Endodermal cell (in vitro differentiated cells): ENCODE measurements around the gene TIPARP. TPM values are rescaled to one million over a fixed set of nuclear protein-coding genes. Genes with fewer than 3 reads are reported as not detected.

Experiments used
- DNase-seq: peaks from one replicate; pipeline ENCODE4 v3.0.0-alpha.2; 2017
- H3K27ac ChIP-seq: 2 replicates; pipeline ENCODE4 v1.5.1; 2013; ENCODE audit warnings: mild to moderate bottlenecking, low read depth, low read length, moderate library complexity
- H3K27me3 ChIP-seq: 2 replicates; pipeline ENCODE4 v1.6.1; 2013; ENCODE audit warnings: mild to moderate bottlenecking, low read length, moderate library complexity; ENCODE audit not compliant: insufficient read depth, control insufficient read depth, poor library complexity, severe bottlenecking
- H3K36me3 ChIP-seq: 2 replicates; pipeline ENCODE4 v1.7.0; 2013; ENCODE audit warnings: mild to moderate bottlenecking, low read length, moderate library complexity; ENCODE audit not compliant: control insufficient read depth, insufficient read depth
- H3K4me1 ChIP-seq: one replicate; pipeline ENCODE4 v1.7.0; 2013; ENCODE audit warnings: low read length; ENCODE audit not compliant: control insufficient read depth, insufficient read depth
- H3K4me3 ChIP-seq: 2 replicates; pipeline ENCODE4 v1.5.1; 2013; ENCODE audit warnings: mild to moderate bottlenecking, low read length, moderate library complexity
- H3K9ac ChIP-seq: 2 replicates; pipeline ENCODE4 v1.6.1; 2013; ENCODE audit warnings: mild to moderate bottlenecking, low read length, moderate library complexity; ENCODE audit not compliant: poor library complexity, severe bottlenecking; ENCODE audit errors: extremely low read depth
- H3K9me3 ChIP-seq: 2 replicates; pipeline ENCODE4 v1.6.1; 2013; ENCODE audit warnings: mild to moderate bottlenecking, low read length, moderate library complexity; ENCODE audit not compliant: control insufficient read depth
- H3K27ac Mint-ChIP-seq: 2 replicates; pipeline ENCODE4 v1.8.0; 2020; ENCODE audit warnings: mixed read lengths
- H3K27me3 Mint-ChIP-seq: 2 replicates; pipeline ENCODE4 v1.8.0; 2021; ENCODE audit warnings: mild to moderate bottlenecking, mixed read lengths; ENCODE audit not compliant: insufficient read depth
- H3K36me3 Mint-ChIP-seq: 2 replicates; pipeline ENCODE4 v1.8.0; 2020; ENCODE audit warnings: low read depth, mixed read lengths
- H3K4me1 Mint-ChIP-seq: 2 replicates; pipeline ENCODE4 v1.8.0; 2020; ENCODE audit warnings: mixed read lengths
- H3K4me3 Mint-ChIP-seq: 2 replicates; pipeline ENCODE4 v1.8.0; 2020; ENCODE audit warnings: mild to moderate bottlenecking, moderate library complexity, mixed read lengths
- H3K9me3 Mint-ChIP-seq: 2 replicates; pipeline ENCODE4 v1.8.0; 2020; ENCODE audit warnings: mild to moderate bottlenecking, mixed read lengths
- CTCF ChIP-seq: fragments of 200-600 bp; sonication (generic); conservative IDR thresholded peaks from 2 replicates; pipeline ENCODE4 v1.5.0; 2021; ENCODE audit warnings: antibody characterized with exemption, mild to moderate bottlenecking
- WGBS, 2 experiments: methylation state at CpG; one replicate each; pipeline versions ENCODE4 v1.1.5 to v1.1.7; 2013; ENCODE audit warnings: missing lambda C conversion rate in 2 of 2, mixed read lengths in 1 of 2; ENCODE audit not compliant: insufficient coverage in 1 of 2, insufficient read length in 1 of 2; 5-methylcytosine and 5-hydroxymethylcytosine counted together
- total RNA-seq, 2 donors: library from RNA; stranded (reverse); fragmentation: NEBNext Ultra II Directional in 1 of 2; extraction: Animal tissue kit (Norgen Biotek cat#: 25700) in 1 of 2; gene quantifications; 2 replicates in 1 of 2; 3 replicates in 1 of 2; pipeline ENCODE4 v1.2.1, GENCODE V29; 2021

TIPARP gene
- total RNA-seq, 2 donors from 2014 or later: 27.1 to 34.3 TPM

GRCh38 chr3:156644958-156645357 lies 29.4 kb upstream of the TIPARP start:
- no peak for TF ChIP-seq CTCF
- Mint-ChIP-seq H3K4me1 (peaks cover 9% of the 10 kb centered on the region), H3K9me3 (peaks cover 4% of the 10 kb centered on the region), H3K36me3 (no peaks in the 10 kb centered on the region), H3K27ac (no peak overlapping the region), H3K27me3 (no peaks in the 10 kb centered on the region), H3K4me3 (no peak overlapping the region)
- Histone ChIP-seq H3K4me3 (no peak overlapping the region), H3K4me1 (no peaks in the 10 kb centered on the region), H3K27ac (no peak overlapping the region), H3K9me3 (peaks cover 10% of the 10 kb centered on the region), H3K27me3 (no peaks in the 10 kb centered on the region), H3K9ac (no peak overlapping the region), H3K36me3 (no peaks in the 10 kb centered on the region)
- DNase-seq: no peak

- TF ChIP-seq CTCF: no peak
- H3K9ac ChIP-seq: no peak overlapping the region
- Mint-ChIP-seq H3K4me3 (no peak overlapping the region), H3K4me1 (peaks cover 9% of the 10 kb centered on the region), H3K36me3 (no peaks in the 10 kb centered on the region), H3K27ac (no peak overlapping the region), H3K9me3 (peaks cover 4% of the 10 kb centered on the region), H3K27me3 (no peaks in the 10 kb centered on the region)
- H3K27me3 ChIP-seq: no peaks in the 10 kb centered on the region
- no peaks in the 10 kb centered on the region for H3K4me1 ChIP-seq
- no peak for DNase-seq
- no peak overlapping the region for H3K4me3 ChIP-seq
- no peak overlapping the region for H3K27ac ChIP-seq
- H3K36me3 ChIP-seq: no peaks in the 10 kb centered on the region
- peaks cover 10% of the 10 kb centered on the region for H3K9me3 ChIP-seq
These were observed 27.4 kb upstream of the TIPARP start for GRCh38 chr3:156646958-156647357.

- no peaks in the 10 kb centered on the region for H3K27me3 ChIP-seq
- peaks cover 4% of the 10 kb centered on the region for H3K9me3 Mint-ChIP-seq
- H3K27ac Mint-ChIP-seq: no peak overlapping the region
- H3K36me3 Mint-ChIP-seq: no peaks in the 10 kb centered on the region
- no peak overlapping the region for H3K4me3 Mint-ChIP-seq
- H3K27me3 Mint-ChIP-seq: no peaks in the 10 kb centered on the region
- DNase-seq: no peak
- H3K4me3 ChIP-seq: no peak overlapping the region
- peaks cover 7% of the 10 kb centered on the region for H3K4me1 Mint-ChIP-seq
- WGBS, 2 experiments: 83 to 84% methylated on average over 2 to 3 of the region's 3 CpGs
- no peak overlapping the region for H3K27ac ChIP-seq
- H3K9ac ChIP-seq: no peak overlapping the region
- TF ChIP-seq CTCF: no peak
- H3K9me3 ChIP-seq: peaks cover 10% of the 10 kb centered on the region
- no peaks in the 10 kb centered on the region for H3K36me3 ChIP-seq
- no peaks in the 10 kb centered on the region for H3K4me1 ChIP-seq
These were observed 26.3 kb upstream of the TIPARP start for GRCh38 chr3:156648086-156648485.
